Gastroesophageal sphincter (tissue), 4 donors: Measurements from ENCODE around the gene PEPD. TPM values are rescaled to one million over a fixed set of nuclear protein-coding genes. Genes with fewer than 3 reads are reported as not detected.

ENCODE experiments used
- ATAC-seq: fragments of 150-250 bp; one replicate; pipeline ENCODE4 v1.9.1; 2016; ENCODE audit warnings: mild to moderate bottlenecking, moderate library complexity
- H3K27ac ChIP-seq, 4 donors: fragments of 200-600 bp; sonication (generic) in 3 of 4; 1 replicate in 3 of 4; 2 replicates in 1 of 4; pipeline ENCODE4 v1.5.1; 2016 to 2019
- H3K27me3 ChIP-seq: fragments of 200-600 bp; sonication (generic); one replicate; pipeline ENCODE4 v1.5.1; 2019
- H3K36me3 ChIP-seq, 2 donors: fragments of 200-600 bp; sonication (generic); one replicate each; pipeline ENCODE4 v1.5.1; 2019; ENCODE audit warnings: control low read depth in 1 of 2
- H3K4me1 ChIP-seq, 3 donors: fragments of 200-600 bp; sonication (generic); 1 replicate in 2 of 3; 2 replicates in 1 of 3; pipeline ENCODE4 v1.5.1; 2016 to 2019; ENCODE audit warnings: control low read depth in 2 of 3
- H3K4me3 ChIP-seq, 2 donors: fragments of 200-600 bp; sonication (generic); one replicate each; pipeline ENCODE4 v1.5.1; 2019; ENCODE audit warnings: mild to moderate bottlenecking in 1 of 2, moderate library complexity in 1 of 2
- H3K9me3 ChIP-seq, 3 donors: fragments of 200-600 bp; sonication (generic); one replicate each; pipeline ENCODE4 v1.5.1; 2017 to 2019; ENCODE audit warnings: control low read depth in 2 of 3
- CTCF ChIP-seq, 4 experiments: fragments of 200-600 bp in 2 of 4; fragments of 450-650 bp in 2 of 4; sonication (generic) in 1 of 4; IDR thresholded peaks; one replicate each; pipeline ENCODE4 v1.5.1; 2017 to 2019; ENCODE audit warnings: antibody characterized with exemption in 4 of 4, mild to moderate bottlenecking in 2 of 4, moderate library complexity in 2 of 4
- EP300 ChIP-seq: sonication (generic); formaldehyde crosslinking; IDR thresholded peaks from one replicate; pipeline ENCODE4 v1.6.1; 2017; ENCODE audit warnings: antibody characterized with exemption, mild to moderate bottlenecking
- POLR2A ChIP-seq, 2 donors: fragments of 450-650 bp; IDR thresholded peaks; one replicate each; pipeline ENCODE4 v1.6.1; 2017; ENCODE audit warnings: antibody characterized with exemption in 2 of 2, mild to moderate bottlenecking in 2 of 2, moderate library complexity in 1 of 2
- POLR2AphosphoS5 ChIP-seq: sonication (generic); formaldehyde crosslinking; IDR thresholded peaks from one replicate; pipeline ENCODE4 v1.6.1; 2017; ENCODE audit warnings: antibody characterized with exemption
- WGBS, 2 donors: methylation state at CpG; one replicate each; pipeline ENCODE4 v1.1.5; 2018; ENCODE audit warnings: low coverage in 1 of 2; 5-methylcytosine and 5-hydroxymethylcytosine counted together
- total RNA-seq, 4 donors: library from RNA; depleted of rRNA; stranded (reverse); fragments of >200 nt; gene quantifications; one replicate each; pipeline ENCODE4 v1.1.0, GENCODE V29; 2016

Gene PEPD
- total RNA-seq, 4 donors from 2014 or later, result 61.3 to 77.7 (median 69.6) TPM

- no peaks in the 10 kb centered on the region for H3K9me3 ChIP-seq
- ATAC-seq, result no peak
- 75 to 92% methylated on average over 3 to 4 of the region's 4 CpGs for WGBS, 2 donors
- H3K4me3 ChIP-seq, result no peak overlapping the region
- peaks cover 0 to 39% (median 4%) of the 10 kb centered on the region in 3 donors for H3K4me1 ChIP-seq
- no peak for TF ChIP-seq CTCF (IDR thresholded peaks at IDR 0.05)
- TF ChIP-seq POLR2AphosphoS5, result no peak
- no peak for TF ChIP-seq POLR2A (IDR thresholded peaks at IDR 0.05)
- TF ChIP-seq EP300, result no peak
- no peaks in the 10 kb centered on the region for H3K27me3 ChIP-seq
- H3K27ac ChIP-seq, result no peak overlapping the region
- H3K36me3 ChIP-seq, result peaks cover 0 to 46% of the 10 kb centered on the region in 2 donors
These were observed 139.6 kb downstream of the PEPD start for GRCh38 chr19:33382006-33382405.

- Histone ChIP-seq H3K4me3 (no peak overlapping the region), H3K36me3 (peaks cover 0 to 37% of the 10 kb centered on the region in 2 donors), H3K9me3 (no peaks in the 10 kb centered on the region), H3K27ac (no peak overlapping the region), H3K4me1 (peaks cover 0 to 47% (median 10%) of the 10 kb centered on the region in 3 donors), H3K27me3 (no peaks in the 10 kb centered on the region)
- TF ChIP-seq POLR2A (IDR thresholded peaks at IDR 0.05), result no peak
- TF ChIP-seq EP300, result no peak
- no peak for TF ChIP-seq POLR2AphosphoS5
- TF ChIP-seq CTCF (IDR thresholded peaks at IDR 0.05), result no peak
- 89 to 100% methylated on average over 2 to 4 of the region's 4 CpGs for WGBS, 2 donors
- no peak for ATAC-seq
These were observed 140.5 kb downstream of the PEPD start for GRCh38 chr19:33381101-33381500.

- TF ChIP-seq EP300 (no peak), POLR2AphosphoS5 (no peak), CTCF (IDR thresholded peaks at IDR 0.05) (no peak), POLR2A (IDR thresholded peaks at IDR 0.05) (no peak)
- ATAC-seq, result no peak
- Histone ChIP-seq H3K36me3 (peaks cover 0 to 31% of the 10 kb centered on the region in 2 donors), H3K27me3 (no peaks in the 10 kb centered on the region), H3K4me3 (no peak overlapping the region), H3K27ac (no peak overlapping the region), H3K4me1 (peaks cover 0 to 57% (median 22%) of the 10 kb centered on the region in 3 donors), H3K9me3 (no peaks in the 10 kb centered on the region)
- WGBS, 2 donors, result 89 to 92% methylated on average over 12 to 16 of the region's 16 CpGs
These were observed 142.3 kb downstream of the PEPD start for GRCh38 chr19:33379151-33379829.

GRCh38 chr19:33377586-33378475, 143.8 kb downstream of the PEPD start:
- Histone ChIP-seq H3K27me3 (no peaks in the 10 kb centered on the region), H3K4me3 (no peak overlapping the region), H3K36me3 (peaks cover 0 to 25% of the 10 kb centered on the region in 2 donors), H3K9me3 (no peaks in the 10 kb centered on the region), H3K27ac (peak overlapping the region in 2 of 4 donors; percentile 3 to 28), H3K4me1 (peaks cover 0 to 62% (median 22%) of the 10 kb centered on the region in 3 donors)
- TF ChIP-seq POLR2A (IDR thresholded peaks at IDR 0.05) (no peak), EP300 (no peak), CTCF (IDR thresholded peaks at IDR 0.05) (no peak), POLR2AphosphoS5 (no peak)
- ATAC-seq, result no peak
- 82 to 91% methylated on average over 5 to 12 of the region's 12 CpGs for WGBS, 2 donors
